ENCODE measurements around the gene EIF2B2.

EIF2B2 gene

GRCh38 chr14:75016815-75017214, 14.1 kb downstream of the EIF2B2 start:
- Histone ChIP-seq H3K79me2 (ENCODE audit: control insufficient read depth, insufficient read depth, low read length, unreplicated experiment) (no peaks in the 10 kb centered on the region), H3K4me1 (ENCODE audit: control insufficient read depth, insufficient read depth, low read length, unreplicated experiment) (peaks cover 11% of the 10 kb centered on the region), H3K36me3 (ENCODE audit: insufficient read depth, low read length) (peaks cover 22% of the 10 kb centered on the region), H3K27ac (ENCODE audit: low read depth, low read length) (no peak overlapping the region), H3K4me3 (ENCODE audit: low read depth, low read length) (no peak overlapping the region), H2AFZ (ENCODE audit: low read length, unreplicated experiment) (no peak overlapping the region), H3K27me3 (ENCODE audit: insufficient read depth, low read length) (no peaks in the 10 kb centered on the region)

GRCh38 chr14:75018694-75019093, 16.0 kb downstream of the EIF2B2 start:
- Histone ChIP-seq H3K4me3 (ENCODE audit: low read depth, low read length) (no peak overlapping the region), H3K27ac (ENCODE audit: low read depth, low read length) (no peak overlapping the region), H3K79me2 (ENCODE audit: control insufficient read depth, insufficient read depth, low read length, unreplicated experiment) (no peaks in the 10 kb centered on the region), H2AFZ (ENCODE audit: low read length, unreplicated experiment) (no peak overlapping the region), H3K4me1 (ENCODE audit: control insufficient read depth, insufficient read depth, low read length, unreplicated experiment) (no peaks in the 10 kb centered on the region), H3K36me3 (ENCODE audit: insufficient read depth, low read length) (peaks cover 35% of the 10 kb centered on the region), H3K27me3 (ENCODE audit: insufficient read depth, low read length) (no peaks in the 10 kb centered on the region)

- peaks cover 5% of the 10 kb centered on the region for H3K4me1 ChIP-seq (ENCODE audit: control insufficient read depth, insufficient read depth, low read length, unreplicated experiment)
- no peak overlapping the region for H3K4me3 ChIP-seq (ENCODE audit: low read depth, low read length)
- peaks cover 38% of the 10 kb centered on the region for H3K36me3 ChIP-seq (ENCODE audit: insufficient read depth, low read length)
- H2AFZ ChIP-seq (ENCODE audit: low read length, unreplicated experiment), result no peak overlapping the region
- H3K27ac ChIP-seq (ENCODE audit: low read depth, low read length), result no peak overlapping the region
- no peaks in the 10 kb centered on the region for H3K27me3 ChIP-seq (ENCODE audit: insufficient read depth, low read length)
- no peaks in the 10 kb centered on the region for H3K79me2 ChIP-seq (ENCODE audit: control insufficient read depth, insufficient read depth, low read length, unreplicated experiment)
Observed at GRCh38 chr14:75022655-75023054, 19.9 kb downstream of the EIF2B2 start.

- H2AFZ ChIP-seq (ENCODE audit: low read length, unreplicated experiment), result no peak overlapping the region
- peaks cover 35% of the 10 kb centered on the region for H3K36me3 ChIP-seq (ENCODE audit: insufficient read depth, low read length)
- no peak overlapping the region for H3K27ac ChIP-seq (ENCODE audit: low read depth, low read length)
- no peak overlapping the region for H3K4me3 ChIP-seq (ENCODE audit: low read depth, low read length)
- H3K79me2 ChIP-seq (ENCODE audit: control insufficient read depth, insufficient read depth, low read length, unreplicated experiment), result no peaks in the 10 kb centered on the region
- peaks cover 5% of the 10 kb centered on the region for H3K4me1 ChIP-seq (ENCODE audit: control insufficient read depth, insufficient read depth, low read length, unreplicated experiment)
- no peaks in the 10 kb centered on the region for H3K27me3 ChIP-seq (ENCODE audit: insufficient read depth, low read length)
Observed at GRCh38 chr14:75023108-75023507, 20.4 kb downstream of the EIF2B2 start.

- Histone ChIP-seq H2AFZ (ENCODE audit: low read length, unreplicated experiment) (no peak overlapping the region), H3K79me2 (ENCODE audit: control insufficient read depth, insufficient read depth, low read length, unreplicated experiment) (no peaks in the 10 kb centered on the region), H3K4me3 (ENCODE audit: low read depth, low read length) (no peak overlapping the region), H3K27me3 (ENCODE audit: insufficient read depth, low read length) (no peaks in the 10 kb centered on the region), H3K36me3 (ENCODE audit: insufficient read depth, low read length) (peaks cover 29% of the 10 kb centered on the region), H3K4me1 (ENCODE audit: control insufficient read depth, insufficient read depth, low read length, unreplicated experiment) (peaks cover 5% of the 10 kb centered on the region), H3K27ac (ENCODE audit: low read depth, low read length) (no peak overlapping the region)
Observed at GRCh38 chr14:75025082-75025481, 22.4 kb downstream of the EIF2B2 start.

GRCh38 chr14:75025876-75026275, 23.2 kb downstream of the EIF2B2 start:
- Histone ChIP-seq H3K36me3 (ENCODE audit: insufficient read depth, low read length) (peaks cover 37% of the 10 kb centered on the region), H3K4me1 (ENCODE audit: control insufficient read depth, insufficient read depth, low read length, unreplicated experiment) (peaks cover 5% of the 10 kb centered on the region), H3K27ac (ENCODE audit: low read depth, low read length) (no peak overlapping the region)

GRCh38 chr14:75030147-75030546, 27.4 kb downstream of the EIF2B2 start:
- Histone ChIP-seq H3K79me2 (ENCODE audit: control insufficient read depth, insufficient read depth, low read length, unreplicated experiment) (no peaks in the 10 kb centered on the region), H3K4me1 (ENCODE audit: control insufficient read depth, insufficient read depth, low read length, unreplicated experiment) (peaks cover 4% of the 10 kb centered on the region), H2AFZ (ENCODE audit: low read length, unreplicated experiment) (no peak overlapping the region), H3K36me3 (ENCODE audit: insufficient read depth, low read length) (peaks cover 31% of the 10 kb centered on the region), H3K4me3 (ENCODE audit: low read depth, low read length) (no peak overlapping the region), H3K27me3 (ENCODE audit: insufficient read depth, low read length) (no peaks in the 10 kb centered on the region), H3K27ac (ENCODE audit: low read depth, low read length) (no peak overlapping the region)

More at GRCh38 chr14:75025876-75026275, 23.2 kb downstream of the EIF2B2 start:
- H3K79me2 ChIP-seq (ENCODE audit: control insufficient read depth, insufficient read depth, low read length, unreplicated experiment), result no peaks in the 10 kb centered on the region
- H2AFZ ChIP-seq (ENCODE audit: low read length, unreplicated experiment), result no peak overlapping the region
- H3K27me3 ChIP-seq (ENCODE audit: insufficient read depth, low read length), result no peaks in the 10 kb centered on the region
- H3K4me3 ChIP-seq (ENCODE audit: low read depth, low read length), result no peak overlapping the region

GRCh38 chr14:75032939-75033338, 30.2 kb downstream of the EIF2B2 start:
- H3K27ac ChIP-seq (ENCODE audit: low read depth, low read length), result no peak overlapping the region
- H3K27me3 ChIP-seq (ENCODE audit: insufficient read depth, low read length), result no peaks in the 10 kb centered on the region
- H3K79me2 ChIP-seq (ENCODE audit: control insufficient read depth, insufficient read depth, low read length, unreplicated experiment), result no peaks in the 10 kb centered on the region
- H3K36me3 ChIP-seq (ENCODE audit: insufficient read depth, low read length), result peaks cover 26% of the 10 kb centered on the region; the same call in 1 of the 2 replicates
- H3K4me1 ChIP-seq (ENCODE audit: control insufficient read depth, insufficient read depth, low read length, unreplicated experiment), result no peaks in the 10 kb centered on the region
- no peak overlapping the region for H2AFZ ChIP-seq (ENCODE audit: low read length, unreplicated experiment)
- no peak overlapping the region for H3K4me3 ChIP-seq (ENCODE audit: low read depth, low read length)

GRCh38 chr14:75040507-75040906, 37.8 kb downstream of the EIF2B2 start:
- no peak overlapping the region for H3K27ac ChIP-seq (ENCODE audit: low read depth, low read length)
- no peaks in the 10 kb centered on the region for H3K27me3 ChIP-seq (ENCODE audit: insufficient read depth, low read length)
- peaks cover 24% of the 10 kb centered on the region for H3K79me2 ChIP-seq (ENCODE audit: control insufficient read depth, insufficient read depth, low read length, unreplicated experiment)
- H2AFZ ChIP-seq (ENCODE audit: low read length, unreplicated experiment), result no peak overlapping the region
- H3K4me3 ChIP-seq (ENCODE audit: low read depth, low read length), result no peak overlapping the region
- H3K36me3 ChIP-seq (ENCODE audit: insufficient read depth, low read length), result peaks cover 22% of the 10 kb centered on the region
- peaks cover 33% of the 10 kb centered on the region for H3K4me1 ChIP-seq (ENCODE audit: control insufficient read depth, insufficient read depth, low read length, unreplicated experiment)

GRCh38 chr14:75040959-75041358, 38.2 kb downstream of the EIF2B2 start:
- Histone ChIP-seq H3K4me3 (ENCODE audit: low read depth, low read length) (no peak overlapping the region), H3K27me3 (ENCODE audit: insufficient read depth, low read length) (no peaks in the 10 kb centered on the region), H2AFZ (ENCODE audit: low read length, unreplicated experiment) (no peak overlapping the region), H3K27ac (ENCODE audit: low read depth, low read length) (no peak overlapping the region), H3K4me1 (ENCODE audit: control insufficient read depth, insufficient read depth, low read length, unreplicated experiment) (peaks cover 35% of the 10 kb centered on the region), H3K36me3 (ENCODE audit: insufficient read depth, low read length) (peaks cover 19% of the 10 kb centered on the region), H3K79me2 (ENCODE audit: control insufficient read depth, insufficient read depth, low read length, unreplicated experiment) (peaks cover 25% of the 10 kb centered on the region)

- H3K27ac ChIP-seq (ENCODE audit: low read depth, low read length), result peak overlapping the region; percentile 5; the same call in 1 of the 2 replicates
- H3K4me3 ChIP-seq (ENCODE audit: low read depth, low read length), result no peak overlapping the region
- peaks cover 18% of the 10 kb centered on the region for H3K36me3 ChIP-seq (ENCODE audit: insufficient read depth, low read length)
- peaks cover 40% of the 10 kb centered on the region for H3K4me1 ChIP-seq (ENCODE audit: control insufficient read depth, insufficient read depth, low read length, unreplicated experiment)
- H3K27me3 ChIP-seq (ENCODE audit: insufficient read depth, low read length), result no peaks in the 10 kb centered on the region
- peaks cover 32% of the 10 kb centered on the region for H3K79me2 ChIP-seq (ENCODE audit: control insufficient read depth, insufficient read depth, low read length, unreplicated experiment)
- H2AFZ ChIP-seq (ENCODE audit: low read length, unreplicated experiment), result no peak overlapping the region
Observed at GRCh38 chr14:75041613-75042012, 38.9 kb downstream of the EIF2B2 start.

All from ACC112 (cell line).